HEK293 (cell line): ENCODE measurements around the gene TMPRSS12.
A peak's percentile ranks its signal among the peaks of the same experiment; 100 is the strongest.
"Not testable (repeated sequence)": the region's sequence is repeated elsewhere in the genome, so short reads cannot be mapped to it uniquely, and the experiment has no call there.

Experiments
- CTCF ChIA-PET: fragments of 350-600 bp; formaldehyde crosslinking; extraction: SDS; loops from one replicate; lab custom pipeline; 2021; ENCODE audit warnings: antibody characterized with exemption; lab: Yijun Ruan, JAX
- POLR2A ChIA-PET: fragments of 300-600 bp; formaldehyde crosslinking; extraction: SDS; loops from one replicate; lab custom pipeline; 2020; ENCODE audit warnings: antibody characterized with exemption, inconsistent platforms; lab: Yijun Ruan, JAX
- H3K27ac ChIP-seq: fragments of 200-500 bp; sonication (Bioruptor generic); 2 replicates; pipeline ENCODE4 v1.5.1; 2014; ENCODE audit warnings: low read depth, low read length, control low read depth, inconsistent platforms; ENCODE audit errors: extremely low read depth
- H3K36me3 ChIP-seq, 2 experiments: fragments of 200-500 bp in 1 of 2; sonication (Bioruptor generic) in 1 of 2; 1 replicate in 1 of 2; 2 replicates in 1 of 2; pipeline ENCODE4 v1.5.1; 2014 to 2017; ENCODE audit warnings: inconsistent platforms in 2 of 2, low read length in 2 of 2; ENCODE audit not compliant: control insufficient read depth in 2 of 2, insufficient read depth in 1 of 2
- H3K4me1 ChIP-seq: fragments of 200-500 bp; sonication (Bioruptor generic); 2 replicates; pipeline ENCODE4 v1.5.1; 2014; ENCODE audit warnings: mild to moderate bottlenecking, low read length, inconsistent platforms; ENCODE audit not compliant: control insufficient read depth, insufficient read depth
- H3K4me3 ChIP-seq: 2 replicates; pipeline ENCODE4 v1.5.1; 2011; ENCODE audit warnings: low read depth, mild to moderate bottlenecking, control low read depth, low read length, moderate library complexity
- H3K9me3 ChIP-seq: fragments of 200-500 bp; sonication (Bioruptor generic); 2 replicates; pipeline ENCODE4 v1.5.1; 2014; ENCODE audit warnings: low read depth, low read length, inconsistent platforms; ENCODE audit not compliant: control insufficient read depth, insufficient read depth
- CTCF ChIP-seq: fragments of 450-650 bp; formaldehyde crosslinking; IDR thresholded peaks from 2 replicates; pipeline ENCODE4 v1.5.1; 2016; ENCODE audit warnings: missing biosample characterization, missing genetic modification characterization
- ELK4 ChIP-seq: IDR thresholded peaks from 2 replicates; pipeline ENCODE4 v1.6.1; 2011; ENCODE audit warnings: mild to moderate bottlenecking, low read depth, low read length, borderline replicate concordance
- HOXC10 ChIP-seq: sonication (generic); formaldehyde crosslinking; IDR thresholded peaks from 2 replicates; pipeline ENCODE4 v1.8.1; 2023; ENCODE audit warnings: mild to moderate bottlenecking, missing genetic modification reagents
- PRDM1 ChIP-seq: fragments of 450-650 bp; formaldehyde crosslinking; IDR thresholded peaks from 2 replicates; pipeline ENCODE4; 2016; ENCODE audit warnings: missing biosample characterization, missing genetic modification characterization
- SETDB1 ChIP-seq: IDR thresholded peaks from one replicate; pipeline ENCODE4 v1.6.1; 2017; ENCODE audit warnings: mild to moderate bottlenecking, low read length, moderate library complexity, mixed read lengths; ENCODE audit not compliant: insufficient read length
- ZNF214 ChIP-seq: fragments of 450-650 bp; formaldehyde crosslinking; IDR thresholded peaks from 2 replicates; pipeline ENCODE4 v1.5.1; 2017; ENCODE audit warnings: missing biosample characterization, mild to moderate bottlenecking, missing genetic modification characterization, borderline replicate concordance
- ZNF366 ChIP-seq: fragments of 450-650 bp; formaldehyde crosslinking; conservative IDR thresholded peaks from 2 replicates; pipeline ENCODE4 v1.5.1; 2016; ENCODE audit warnings: missing biosample characterization, missing genetic modification characterization
- ZNF518A ChIP-seq: fragments of 450-650 bp; formaldehyde crosslinking; conservative IDR thresholded peaks from 2 replicates; pipeline ENCODE4 v1.5.1; 2016; ENCODE audit warnings: low read depth, missing biosample characterization, missing genetic modification characterization
- ZNF621 ChIP-seq: fragments of 450-650 bp; formaldehyde crosslinking; IDR thresholded peaks from 2 replicates; pipeline ENCODE4 v1.5.1; 2017; ENCODE audit warnings: missing biosample characterization, missing genetic modification characterization
- ZSCAN16 ChIP-seq: fragments of 450-650 bp; formaldehyde crosslinking; IDR thresholded peaks from 2 replicates; pipeline ENCODE4 v1.5.1; 2016; ENCODE audit warnings: missing biosample characterization, missing genetic modification characterization

Gene TMPRSS12

GRCh38 chr12:50925920-50926319, 83.2 kb downstream of the TMPRSS12 start (continued):
- 0 out of 2 replicates have a peak, but pooled peaks have one; percentile 20 for TF ChIP-seq ZNF366 (tag by site-specific recombination)
- TF ChIP-seq ELK4 = no peak
- no peak for TF ChIP-seq ZSCAN16

GRCh38 chr12:50926415-50926814, 83.7 kb downstream of the TMPRSS12 start:
- Histone ChIP-seq H3K36me3 (peaks cover 9% of the 10 kb centered on the region in 2 experiments; a peak in 2 of 3 replicates), H3K4me1 (peaks cover 4% of the 10 kb centered on the region), H3K4me3 (peak overlapping the region; percentile 15), H3K9me3 (no peaks in the 10 kb centered on the region), H3K27ac (no peak overlapping the region)
- CTCF ChIA-PET = interaction anchor here (0.7 kb wide), 1 partner anchor 415 kb away, joined by 3 read pairs; no protein-coding TSS in a partner anchor
- POLR2A ChIA-PET = no interaction called here
- TF ChIP-seq CTCF (tag by site-specific recombination) (no peak), ZNF214 (tag by site-specific recombination) (no peak), PRDM1 (no peak)

- H3K4me3 ChIP-seq, H3K4me1 ChIP-seq, POLR2A ChIA-PET, H3K27ac ChIP-seq, H3K36me3 ChIP-seq, H3K9me3 ChIP-seq: not testable (repeated sequence)
- CTCF ChIA-PET = interaction anchor here (0.7 kb wide), 1 partner anchor 414 kb away, joined by 3 read pairs; no protein-coding TSS in a partner anchor
These were observed 84.2 kb downstream of the TMPRSS12 start for GRCh38 chr12:50926932-50927331.

GRCh38 chr12:50927356-50927755, 84.6 kb downstream of the TMPRSS12 start:
- POLR2A ChIA-PET = no interaction called here
- H3K27ac ChIP-seq = no peak overlapping the region; the same call in 1 of the 2 replicates
- no peak for TF ChIP-seq ZNF518A (tag by site-specific recombination)
- TF ChIP-seq HOXC10 (CRISPR knock-in tag) = no peak
- no peak for TF ChIP-seq SETDB1
- no peak for TF ChIP-seq ZNF621 (tag by site-specific recombination)
- H3K36me3 ChIP-seq = peaks cover 9 to 10% of the 10 kb centered on the region in 2 experiments; a peak in 2 of 3 replicates
- H3K9me3 ChIP-seq = no peaks in the 10 kb centered on the region
- CTCF ChIA-PET = no interaction called here
- peaks cover 4% of the 10 kb centered on the region for H3K4me1 ChIP-seq
- H3K4me3 ChIP-seq = no peak overlapping the region
